LNCAP (cell line): ENCODE data around the gene ANO6.

ENCODE experiments used
- CTCF ChIP-seq: fragments of 450-650 bp; IDR thresholded peaks from 2 replicates; pipeline ENCODE4 v1.5.1; 2017; ENCODE audit warnings: mild to moderate bottlenecking

ANO6 gene

GRCh38 chr12:45446013-45446412 lies 230.1 kb downstream of the ANO6 start:
- no peak for TF ChIP-seq CTCF

- no peak for TF ChIP-seq CTCF
Measured at GRCh38 chr12:45458238-45458637, 242.3 kb downstream of the ANO6 start.

- TF ChIP-seq CTCF = no peak
Measured at GRCh38 chr12:45458854-45459807, 243.2 kb downstream of the ANO6 start.

- no peak for TF ChIP-seq CTCF
Measured at GRCh38 chr12:45462506-45462905, 246.6 kb downstream of the ANO6 start.

- TF ChIP-seq CTCF = 0 out of 2 replicates have a peak, but pooled peaks have one; percentile 6
Measured at GRCh38 chr12:45464699-45465098, 248.8 kb downstream of the ANO6 start.

- no peak for TF ChIP-seq CTCF
Measured at GRCh38 chr12:45468751-45469615, 253.1 kb downstream of the ANO6 start.

- TF ChIP-seq CTCF = no peak
Measured at GRCh38 chr12:45469902-45470301, 254.0 kb downstream of the ANO6 start.
